ENCODE results near the gene TOX2.

TOX2 gene

GRCh38 chr20:44087857-44088120 is 173.1 kb downstream of the TOX2 start:
- H3K4me1 ChIP-seq (ENCODE audit: insufficient read depth, poor library complexity, severe bottlenecking): peaks cover 22% of the 10 kb centered on the region
- H3K9me3 ChIP-seq (ENCODE audit: severe bottlenecking): no peaks in the 10 kb centered on the region
- no peak for TF ChIP-seq CTCF (IDR thresholded peaks at IDR 0.05; ENCODE audit: poor library complexity, severe bottlenecking)
- DNase-seq (ENCODE audit: low spot score) (no peak), ATAC-seq (ENCODE audit: low read depth) (no peak)
- no peak overlapping the region for H3K4me3 ChIP-seq (ENCODE audit: severe bottlenecking)
- H3K27ac ChIP-seq (ENCODE audit: poor library complexity, severe bottlenecking): no peak overlapping the region
- H3K36me3 ChIP-seq (ENCODE audit: low read depth): no peaks in the 10 kb centered on the region
- no peaks in the 10 kb centered on the region for H3K27me3 ChIP-seq (ENCODE audit: insufficient read depth, poor library complexity, severe bottlenecking)

GRCh38 chr20:44089987-44090674 is 175.5 kb downstream of the TOX2 start:
- H3K4me3 ChIP-seq (ENCODE audit: severe bottlenecking): no peak overlapping the region

GRCh38 chr20:44091026-44091425 is 176.4 kb downstream of the TOX2 start:
- no peak for ATAC-seq (ENCODE audit: low read depth)
- H3K9me3 ChIP-seq (ENCODE audit: severe bottlenecking): no peaks in the 10 kb centered on the region
- no peak overlapping the region for H3K4me3 ChIP-seq (ENCODE audit: severe bottlenecking)
- TF ChIP-seq CTCF (IDR thresholded peaks at IDR 0.05; ENCODE audit: poor library complexity, severe bottlenecking): no peak
- H3K36me3 ChIP-seq (ENCODE audit: low read depth): no peaks in the 10 kb centered on the region
- peaks cover 17% of the 10 kb centered on the region for H3K4me1 ChIP-seq (ENCODE audit: insufficient read depth, poor library complexity, severe bottlenecking)
- no peak overlapping the region for H3K27ac ChIP-seq (ENCODE audit: poor library complexity, severe bottlenecking)
- no peaks in the 10 kb centered on the region for H3K27me3 ChIP-seq (ENCODE audit: insufficient read depth, poor library complexity, severe bottlenecking)
- DNase-seq (ENCODE audit: low spot score): peak; percentile 65

More at GRCh38 chr20:44089987-44090674, 175.5 kb downstream of the TOX2 start:
- no peak for TF ChIP-seq CTCF (IDR thresholded peaks at IDR 0.05; ENCODE audit: poor library complexity, severe bottlenecking)
- ATAC-seq (ENCODE audit: low read depth): peak; percentile 75
- Histone ChIP-seq H3K27ac (ENCODE audit: poor library complexity, severe bottlenecking) (peak overlapping the region; percentile 2), H3K36me3 (ENCODE audit: low read depth) (no peaks in the 10 kb centered on the region), H3K4me1 (ENCODE audit: insufficient read depth, poor library complexity, severe bottlenecking) (peaks cover 17% of the 10 kb centered on the region), H3K27me3 (ENCODE audit: insufficient read depth, poor library complexity, severe bottlenecking) (no peaks in the 10 kb centered on the region), H3K9me3 (ENCODE audit: severe bottlenecking) (no peaks in the 10 kb centered on the region)
- peak; percentile 79 for DNase-seq (ENCODE audit: low spot score)

- ATAC-seq (ENCODE audit: low read depth) (0 out of 3 replicates have a peak, but pooled peaks have one; percentile 11), DNase-seq (ENCODE audit: low spot score) (peak; percentile 59)
- H3K9me3 ChIP-seq (ENCODE audit: severe bottlenecking): no peaks in the 10 kb centered on the region
- H3K4me1 ChIP-seq (ENCODE audit: insufficient read depth, poor library complexity, severe bottlenecking): peaks cover 19% of the 10 kb centered on the region
- peak; percentile 95 for TF ChIP-seq CTCF (IDR thresholded peaks at IDR 0.05; ENCODE audit: poor library complexity, severe bottlenecking)
- no peak overlapping the region for H3K27ac ChIP-seq (ENCODE audit: poor library complexity, severe bottlenecking)
- no peaks in the 10 kb centered on the region for H3K27me3 ChIP-seq (ENCODE audit: insufficient read depth, poor library complexity, severe bottlenecking)
- H3K36me3 ChIP-seq (ENCODE audit: low read depth): no peaks in the 10 kb centered on the region
- H3K4me3 ChIP-seq (ENCODE audit: severe bottlenecking): no peak overlapping the region
Observed at GRCh38 chr20:44092551-44093248, 178.0 kb downstream of the TOX2 start.

- no peaks in the 10 kb centered on the region for H3K27me3 ChIP-seq (ENCODE audit: insufficient read depth, poor library complexity, severe bottlenecking)
- TF ChIP-seq CTCF (IDR thresholded peaks at IDR 0.05; ENCODE audit: poor library complexity, severe bottlenecking): peak; percentile 75
- no peak overlapping the region for H3K4me3 ChIP-seq (ENCODE audit: severe bottlenecking)
- ATAC-seq (ENCODE audit: low read depth) (no peak), DNase-seq (ENCODE audit: low spot score) (no peak)
- H3K4me1 ChIP-seq (ENCODE audit: insufficient read depth, poor library complexity, severe bottlenecking): peaks cover 24% of the 10 kb centered on the region
- H3K27ac ChIP-seq (ENCODE audit: poor library complexity, severe bottlenecking): no peak overlapping the region
- H3K9me3 ChIP-seq (ENCODE audit: severe bottlenecking): no peaks in the 10 kb centered on the region
- H3K36me3 ChIP-seq (ENCODE audit: low read depth): no peaks in the 10 kb centered on the region
Observed at GRCh38 chr20:44093249-44093582, 178.6 kb downstream of the TOX2 start.
